ENCODE measurements around the gene AP5Z1.
"Not testable (repeated sequence)": the region's sequence is repeated elsewhere in the genome, so short reads cannot be mapped to it uniquely, and the experiment has no call there.

Gene AP5Z1

DNA sequence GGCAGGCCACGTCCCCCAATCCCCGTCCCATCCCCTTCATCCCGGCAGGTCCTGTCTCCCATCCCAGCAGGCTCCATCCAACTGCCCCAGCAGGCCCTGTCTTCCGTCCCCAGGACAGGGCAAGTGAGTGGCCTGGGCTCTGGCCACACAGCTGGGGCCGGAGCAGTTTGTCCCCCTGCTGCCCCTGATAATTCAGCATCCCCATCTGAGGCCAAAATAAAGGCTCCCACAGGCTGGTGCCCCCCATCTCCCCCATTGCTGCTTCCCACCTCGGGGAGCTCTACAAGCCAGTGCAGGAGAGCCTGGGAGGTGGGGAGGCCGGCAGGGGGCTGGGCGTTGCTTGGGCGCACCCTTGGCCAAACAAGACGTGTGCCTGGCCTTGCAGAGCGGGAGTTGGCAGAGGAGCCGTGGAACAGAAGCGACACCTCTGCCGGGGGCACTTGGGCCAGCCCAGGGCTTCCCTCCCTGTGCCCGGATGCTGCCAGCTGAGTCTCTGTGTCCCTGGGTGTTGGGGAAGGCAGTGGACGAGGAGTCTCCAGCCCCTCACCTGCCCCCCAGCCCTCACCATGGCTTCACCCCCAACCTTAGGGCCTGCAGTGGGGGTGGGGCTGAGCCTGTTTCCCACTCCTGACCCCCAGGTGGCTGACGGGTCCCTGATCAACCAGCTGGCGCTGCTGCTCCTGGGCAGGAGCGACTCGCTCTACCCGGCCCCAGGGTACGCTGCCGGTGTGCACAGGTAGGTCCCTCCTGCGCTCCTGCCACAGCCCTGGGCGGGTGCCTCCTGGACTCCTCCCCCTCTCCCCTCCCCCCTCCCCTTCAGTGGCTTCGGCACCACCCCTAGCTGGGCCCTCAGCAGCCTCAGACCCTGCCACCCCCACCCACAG lies 14.0 kb downstream of the AP5Z1 start:
- no peak for DNase-seq

DNA sequence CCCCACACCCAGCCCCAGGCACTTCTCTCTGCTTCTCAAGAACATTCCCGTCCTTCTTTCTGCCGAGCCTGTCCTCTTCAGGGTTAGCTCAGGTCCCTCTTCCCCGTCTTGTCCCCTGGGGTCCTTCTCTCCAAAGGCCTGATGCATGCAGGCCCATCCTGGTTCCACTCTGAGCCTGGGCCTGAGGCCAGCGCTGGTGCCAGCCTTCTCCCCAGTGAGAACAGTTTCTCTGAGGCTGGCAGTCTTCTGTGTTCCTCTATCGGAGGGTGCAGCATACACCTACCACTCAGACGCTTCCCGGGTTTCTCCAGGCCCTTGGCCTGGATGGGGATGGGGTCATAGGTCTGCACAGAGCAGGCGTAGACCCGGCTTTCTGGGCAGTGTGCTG lies 14.6 kb downstream of the AP5Z1 start:
- DNase-seq: no peak

DNA sequence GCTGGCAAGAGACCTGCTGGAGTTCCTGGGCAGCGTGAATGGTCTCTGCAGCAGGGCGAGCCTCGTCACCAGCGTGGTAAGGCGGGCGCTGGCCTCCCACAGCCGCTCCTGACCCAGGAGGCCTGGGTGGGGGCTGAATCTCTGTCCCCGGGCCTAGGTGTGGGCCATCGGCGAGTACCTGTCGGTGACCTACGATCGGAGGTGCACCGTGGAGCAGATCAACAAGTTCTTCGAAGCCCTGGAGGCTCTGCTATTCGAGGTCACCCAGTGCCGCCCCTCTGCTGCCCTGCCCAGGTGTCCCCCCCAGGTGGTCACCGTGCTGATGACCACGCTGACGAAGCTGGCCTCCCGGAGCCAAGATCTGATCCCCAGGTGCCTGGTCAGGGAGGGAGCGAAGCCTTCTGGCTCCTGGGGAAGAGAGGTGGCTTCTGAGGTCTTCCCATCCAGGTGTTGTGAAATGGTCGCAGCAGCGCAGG lies 15.1 kb downstream of the AP5Z1 start:
- DNase-seq: no peak

DNA sequence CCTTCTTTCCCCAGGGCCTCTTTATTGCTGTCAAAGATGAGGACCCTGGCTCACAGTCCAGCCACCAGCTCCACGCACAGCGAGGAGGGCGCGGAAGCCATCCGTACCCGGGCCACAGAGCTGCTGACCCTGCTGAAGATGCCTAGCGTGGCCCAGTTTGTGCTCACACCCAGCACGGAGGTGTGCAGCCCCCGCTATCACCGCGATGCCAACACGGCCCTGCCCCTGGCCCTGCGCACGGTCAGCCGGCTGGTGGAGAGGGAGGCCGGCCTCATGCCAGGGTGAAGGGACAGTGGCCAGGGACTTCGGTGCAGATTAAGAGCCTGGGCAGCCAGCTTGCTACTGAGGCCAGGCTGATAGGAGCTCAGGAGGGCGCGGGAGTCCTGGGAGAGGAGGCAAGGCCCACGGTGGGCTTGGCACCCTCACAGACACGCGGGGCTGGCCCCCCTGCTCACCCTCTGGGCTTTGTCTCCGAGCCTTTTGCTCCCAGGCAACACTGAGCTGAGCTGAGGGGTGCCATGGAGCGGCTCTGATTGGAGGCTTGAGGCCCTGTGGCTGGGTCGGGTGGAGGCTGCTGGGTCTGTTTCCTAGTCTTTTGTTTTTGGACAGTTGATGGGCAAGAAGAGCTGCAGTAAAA lies 15.8 kb downstream of the AP5Z1 start:
- DNase-seq: no peak

DNA sequence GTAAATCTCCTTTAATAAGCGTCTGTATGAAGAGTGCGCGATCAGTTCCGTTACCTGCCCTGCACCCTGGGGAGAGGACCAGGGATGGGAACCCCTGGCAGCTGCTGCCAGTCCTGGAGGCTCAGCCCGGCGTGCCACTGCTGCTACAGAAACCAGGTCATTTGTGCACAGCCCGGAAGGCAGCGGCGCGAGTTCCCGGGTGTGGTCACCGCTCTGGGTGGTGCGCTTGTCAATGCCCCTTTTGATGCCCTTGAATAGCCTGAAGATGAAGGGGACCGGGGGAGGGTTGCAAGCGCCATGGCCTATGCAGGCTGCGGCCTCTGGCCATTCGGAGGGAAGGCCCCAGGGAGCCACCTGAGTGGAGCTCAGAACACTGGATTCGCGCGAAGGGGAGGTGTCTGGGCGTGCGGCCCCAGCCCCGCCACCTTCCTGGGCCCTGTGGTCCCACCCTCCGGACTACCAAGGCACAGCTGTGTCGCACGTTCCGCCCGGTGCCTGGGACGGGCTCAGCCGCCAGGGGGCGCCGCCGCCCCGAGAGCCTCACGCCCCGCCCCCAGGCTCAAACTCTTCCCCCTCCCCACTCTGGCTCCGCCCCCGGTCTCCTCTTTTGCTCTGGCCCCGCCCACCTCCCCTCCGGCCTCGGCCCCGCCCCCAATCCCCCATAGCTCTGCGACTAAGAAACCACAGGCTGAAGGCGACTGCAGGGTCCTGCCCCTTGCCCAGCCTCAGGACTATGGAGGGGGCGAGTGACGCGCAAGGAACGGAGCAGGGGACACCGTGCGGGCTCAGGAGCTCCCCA lies 16.5 kb downstream of the AP5Z1 start:
- no peak for DNase-seq

DNA sequence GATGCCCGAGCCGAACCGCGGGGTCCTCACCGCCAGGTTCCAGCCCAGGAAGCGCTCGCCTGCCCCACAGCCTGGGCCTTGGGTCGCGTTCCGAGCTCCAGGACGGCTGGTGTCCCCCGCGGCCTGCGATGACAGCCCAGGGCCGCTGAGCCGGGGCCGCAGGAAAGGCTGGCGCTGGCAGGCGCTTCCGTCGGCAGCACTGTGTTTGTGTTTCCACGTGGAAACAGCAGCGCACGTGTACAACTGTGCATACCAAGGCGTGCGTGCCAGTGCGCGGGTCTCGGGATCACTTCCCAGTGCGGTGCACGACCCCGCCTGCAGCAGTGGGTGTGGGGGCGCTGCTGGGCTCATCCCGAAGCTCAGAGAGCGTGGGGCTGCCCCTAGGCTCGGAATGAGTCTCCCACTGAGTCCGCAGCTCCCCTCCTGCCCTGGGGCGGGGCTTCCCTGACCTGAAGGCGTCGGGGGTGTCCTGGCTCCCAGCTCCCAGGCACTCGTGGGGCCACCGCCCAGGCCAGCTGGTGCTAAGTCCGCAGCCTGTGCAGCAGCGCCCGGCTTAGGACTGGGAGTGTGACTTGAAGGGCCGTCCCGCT lies 17.2 kb downstream of the AP5Z1 start:
- no peak for DNase-seq

DNA sequence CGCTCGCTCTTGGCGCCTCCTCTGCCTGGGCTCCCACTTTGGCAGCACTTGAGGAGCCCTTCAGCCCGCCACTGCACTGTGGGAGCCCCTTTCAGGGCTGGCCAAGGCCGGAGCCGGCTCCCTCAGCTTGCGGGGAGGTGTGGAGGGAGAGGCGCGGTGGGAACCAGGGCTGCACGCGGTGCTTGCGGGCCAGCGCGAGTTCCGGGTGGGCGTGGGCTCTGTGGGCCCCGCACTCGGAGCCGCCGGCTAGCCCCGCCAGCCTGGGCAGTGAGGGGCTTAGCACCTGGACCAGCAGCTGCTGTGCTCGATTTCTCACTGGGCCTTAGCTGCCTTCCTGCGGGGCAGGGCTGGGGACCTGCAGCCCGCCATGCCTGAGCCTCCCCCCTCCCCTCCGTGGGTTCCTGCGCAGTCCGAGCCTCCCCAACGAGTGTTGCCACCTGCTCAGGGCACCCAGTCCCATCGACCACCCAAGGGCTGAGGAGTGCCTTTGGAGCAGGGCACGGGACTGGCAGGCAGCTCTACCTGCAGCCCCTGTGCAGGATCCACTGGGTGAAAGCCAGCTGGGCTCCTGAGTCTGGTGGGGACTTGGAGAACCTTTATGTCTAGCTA lies 18.1 kb downstream of the AP5Z1 start:
- not testable (repeated sequence) for DNase-seq

DNA sequence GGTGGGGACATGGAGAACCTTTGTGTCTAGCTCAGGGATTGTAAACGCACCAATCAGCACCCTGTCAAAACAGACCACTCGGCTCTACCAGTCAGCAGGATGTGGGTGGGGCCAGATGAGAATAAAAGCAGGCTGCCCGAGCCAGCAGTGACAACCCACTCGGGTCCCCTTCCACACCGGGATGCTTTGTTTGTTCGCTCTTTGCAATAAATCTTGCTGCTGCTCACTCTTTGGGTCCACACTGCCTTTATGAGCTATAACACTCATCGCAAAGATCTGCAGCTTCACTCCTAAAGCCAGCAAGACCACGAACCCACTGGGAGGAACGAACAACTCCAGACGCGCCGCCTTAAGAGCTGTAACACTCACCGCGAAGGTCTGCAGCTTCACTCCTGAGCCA lies 18.7 kb downstream of the AP5Z1 start:
- DNase-seq: not testable (repeated sequence)

DNA sequence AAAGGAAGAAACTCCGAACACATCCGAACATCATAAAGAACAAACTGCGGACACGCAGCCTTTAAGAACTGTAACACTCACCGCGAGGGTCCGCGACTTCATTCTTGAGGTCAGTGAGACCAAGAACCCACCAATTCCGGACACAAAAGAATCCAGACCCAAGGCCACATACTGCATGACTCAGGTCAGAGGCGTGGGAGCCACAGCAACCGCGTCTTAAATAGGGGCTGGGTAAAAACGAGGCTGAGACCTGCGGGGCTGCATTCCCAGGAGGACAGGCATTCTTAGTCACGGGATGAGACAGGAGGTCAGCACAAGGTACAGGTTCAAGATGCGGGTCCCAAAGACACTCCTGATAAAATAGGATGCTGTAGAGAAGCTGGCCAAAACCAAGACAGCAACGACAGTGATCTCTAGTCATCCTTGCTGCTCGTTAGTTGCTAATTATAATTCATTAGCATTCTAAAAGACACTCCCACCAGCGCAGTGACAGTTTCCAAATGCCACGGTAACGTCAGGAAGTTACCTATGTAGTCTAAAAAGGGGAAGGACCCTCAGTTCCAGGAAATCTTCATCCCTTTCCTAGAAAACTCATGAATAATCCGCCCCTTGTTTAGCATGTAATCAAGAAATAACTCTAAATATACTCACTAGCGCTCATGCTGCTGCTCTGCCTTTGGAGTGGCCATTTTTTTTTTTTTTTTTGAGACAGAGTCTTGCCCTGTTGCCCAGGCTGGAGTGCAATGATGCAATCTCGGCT lies 19.3 kb downstream of the AP5Z1 start:
- DNase-seq: no peak

DNA sequence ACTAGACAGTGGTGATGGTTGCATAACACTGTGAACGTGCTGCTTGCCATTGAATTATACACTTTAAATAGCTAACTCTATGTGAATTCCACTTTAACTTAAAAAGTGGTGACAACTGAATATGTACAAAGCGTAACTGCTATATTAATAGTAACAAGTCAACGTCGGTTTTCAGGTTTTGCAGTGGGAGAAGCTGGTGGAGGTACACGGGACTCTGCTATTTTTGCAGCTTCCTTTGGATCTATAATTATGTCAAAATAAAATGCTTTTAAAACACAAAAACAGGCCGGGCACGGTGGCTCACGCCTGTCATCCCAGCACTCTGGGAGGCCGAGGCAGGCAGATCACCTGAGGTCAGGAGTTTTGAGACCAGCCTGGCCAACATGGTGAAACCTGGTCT lies 21.0 kb downstream of the AP5Z1 start:
- DNase-seq: no peak

DNA sequence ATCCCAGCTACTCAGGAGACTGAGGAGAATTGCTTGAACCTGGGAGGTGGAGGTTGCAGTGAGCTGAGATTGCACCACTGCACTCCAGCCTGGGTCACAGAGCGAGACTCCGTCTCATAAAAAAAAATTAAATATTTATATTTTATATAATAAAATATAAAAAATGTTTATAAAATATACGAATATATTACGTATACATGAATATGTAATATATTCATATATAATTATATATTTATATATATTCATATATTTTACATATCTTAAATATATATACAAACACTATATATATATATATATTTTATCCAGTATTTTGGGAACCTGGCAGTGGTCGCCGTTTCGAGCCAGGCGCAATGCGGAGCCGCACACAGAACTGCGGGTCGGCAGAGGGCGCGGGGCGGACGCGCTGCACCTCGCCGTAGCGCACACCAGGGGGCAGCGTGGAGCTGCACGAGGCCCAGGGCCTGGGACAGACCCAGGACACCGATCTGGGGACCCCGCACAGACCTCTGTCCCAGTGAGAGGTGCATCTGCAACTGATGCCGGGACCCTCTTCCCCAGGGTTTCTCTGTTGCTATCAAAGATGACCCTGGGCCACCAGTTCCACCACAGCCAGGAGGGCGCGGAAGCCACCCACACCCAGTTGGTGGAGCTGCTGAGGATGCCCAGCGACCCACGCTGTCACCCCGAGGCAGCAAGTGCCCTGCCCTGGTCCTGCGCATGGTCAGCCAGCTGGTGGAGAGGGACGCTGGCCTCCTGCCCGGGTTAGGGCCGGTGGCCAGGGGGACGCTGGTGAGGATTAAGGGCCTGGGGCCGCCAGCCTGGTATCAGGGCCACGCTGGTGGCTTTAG lies 22.7 kb downstream of the AP5Z1 start:
- peak; percentile 7 for DNase-seq

DNA sequence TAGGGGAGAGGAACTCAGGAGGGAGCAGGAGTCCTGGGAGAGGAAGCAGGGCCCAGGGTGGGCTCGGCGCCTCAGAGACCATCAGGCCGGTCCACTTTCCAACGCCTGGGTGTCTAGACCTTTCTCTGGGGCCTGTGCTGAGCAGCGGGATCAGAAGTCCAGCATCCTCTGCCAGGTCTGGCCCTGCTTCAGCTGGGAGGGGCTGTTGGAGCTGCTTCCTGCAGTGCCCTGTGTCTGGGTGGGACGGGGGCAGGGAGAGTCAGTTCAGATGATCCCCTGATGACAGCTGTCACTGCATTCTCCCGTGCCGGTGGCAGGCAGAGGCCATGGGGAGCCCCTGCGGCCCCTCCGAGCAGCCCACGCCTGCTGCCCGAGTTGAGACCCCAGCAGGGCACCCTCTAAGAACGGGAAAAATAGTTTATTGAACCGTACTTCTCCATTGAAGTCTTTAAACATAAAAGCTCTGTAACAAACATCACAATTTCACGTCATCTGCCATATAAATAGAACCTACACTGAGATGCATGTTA lies 23.3 kb downstream of the AP5Z1 start:
- DNase-seq: no peak

DNA sequence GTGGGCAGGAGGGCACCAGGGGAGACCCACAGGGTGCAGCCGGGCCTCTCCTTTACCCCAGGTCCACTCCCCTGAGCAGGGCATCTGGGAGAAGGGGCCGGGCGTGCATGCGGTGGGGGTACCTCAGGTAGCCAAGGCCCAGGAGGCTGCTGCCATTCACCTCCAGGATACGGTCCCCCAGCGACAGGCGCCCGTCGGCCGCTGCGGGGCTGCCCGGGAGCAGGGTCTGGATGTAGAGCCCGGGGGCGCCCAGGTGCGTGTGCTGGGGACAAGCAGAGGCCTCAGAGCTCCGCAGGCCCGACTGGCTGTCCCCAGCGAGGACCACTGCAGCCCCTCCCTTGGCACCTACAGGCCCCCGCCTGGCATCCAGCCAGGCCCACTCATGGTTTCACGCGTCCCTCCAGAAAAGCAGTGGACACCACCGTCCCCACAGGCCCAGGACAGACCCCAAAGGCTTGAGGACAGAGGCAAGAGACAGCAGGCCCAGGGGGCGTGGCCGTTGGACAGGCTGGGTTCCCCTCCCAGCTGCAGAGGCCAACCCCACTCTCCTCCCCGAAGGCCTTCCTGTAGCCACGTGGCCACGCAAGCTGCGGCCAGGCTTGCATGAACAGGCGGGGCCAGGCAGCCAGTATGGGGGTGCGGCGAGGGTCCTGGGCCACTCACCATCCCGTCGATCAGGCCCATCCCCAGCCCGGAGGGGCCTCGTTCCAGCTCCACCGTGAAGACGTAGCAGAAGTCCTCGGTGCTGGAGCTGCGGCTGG lies 24.3 kb downstream of the AP5Z1 start:
- no peak for DNase-seq

DNA sequence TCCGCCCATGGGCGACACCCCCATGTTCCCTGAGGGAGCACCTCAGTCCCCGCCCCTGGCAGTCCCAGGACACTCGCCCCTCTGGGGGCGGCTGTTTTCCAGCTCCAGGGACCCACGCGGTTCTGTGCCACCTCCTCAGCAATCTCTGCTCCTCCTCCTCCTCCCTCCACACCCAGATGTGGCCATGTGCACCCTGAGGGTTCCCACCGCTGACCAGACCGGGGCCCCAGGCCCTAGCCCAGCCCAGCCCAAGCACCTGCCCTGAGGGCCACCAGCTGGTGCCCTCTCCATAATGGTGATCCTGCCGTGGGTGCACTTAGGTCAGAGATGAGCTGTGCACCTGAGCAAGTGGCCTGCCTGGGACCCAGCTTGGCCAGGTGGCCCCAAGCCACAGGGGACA lies 25.1 kb downstream of the AP5Z1 start:
- DNase-seq: no peak

DNA sequence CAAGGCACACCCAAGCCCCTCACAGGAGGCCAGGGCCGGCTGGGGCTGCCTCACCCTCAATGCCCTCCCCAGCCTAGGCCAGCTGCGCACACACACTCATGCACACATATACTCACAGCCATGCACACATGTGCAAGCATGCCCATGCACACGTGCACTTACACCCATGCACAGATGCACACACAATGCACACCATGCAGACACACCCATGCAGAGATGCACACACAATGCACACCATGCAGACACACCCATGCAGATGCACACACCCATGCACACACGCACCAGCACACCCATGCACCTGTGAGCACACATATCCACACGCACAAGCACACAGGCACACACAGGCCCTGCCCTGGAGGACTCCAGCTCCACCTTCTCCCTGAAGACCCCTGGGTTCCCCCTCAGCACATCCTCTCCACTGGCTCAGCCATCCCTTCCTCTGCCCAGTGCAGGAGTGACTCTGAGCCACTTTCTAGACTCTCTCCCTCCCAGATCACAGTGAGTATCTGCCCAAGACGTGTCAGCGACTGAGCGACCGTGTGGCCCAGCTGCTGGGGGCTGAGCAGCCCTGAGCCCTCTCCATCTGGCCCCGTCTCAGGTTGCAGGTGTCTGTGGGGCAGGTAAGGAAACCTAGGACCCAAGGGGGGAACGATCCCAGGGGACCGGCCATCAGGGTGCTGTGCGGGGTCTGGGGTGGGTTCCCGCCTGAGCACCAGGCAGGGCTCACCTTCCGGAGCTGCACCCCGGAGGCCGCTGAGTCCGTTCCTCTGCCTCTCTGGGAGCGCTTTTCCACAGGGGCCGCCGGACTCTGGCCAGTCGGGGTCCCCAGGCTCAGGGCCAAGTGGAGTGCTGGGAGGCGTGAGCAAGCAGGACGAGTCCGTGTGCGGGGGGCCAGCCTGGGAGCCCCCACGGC lies 25.8 kb downstream of the AP5Z1 start:
- no peak for DNase-seq

DNA sequence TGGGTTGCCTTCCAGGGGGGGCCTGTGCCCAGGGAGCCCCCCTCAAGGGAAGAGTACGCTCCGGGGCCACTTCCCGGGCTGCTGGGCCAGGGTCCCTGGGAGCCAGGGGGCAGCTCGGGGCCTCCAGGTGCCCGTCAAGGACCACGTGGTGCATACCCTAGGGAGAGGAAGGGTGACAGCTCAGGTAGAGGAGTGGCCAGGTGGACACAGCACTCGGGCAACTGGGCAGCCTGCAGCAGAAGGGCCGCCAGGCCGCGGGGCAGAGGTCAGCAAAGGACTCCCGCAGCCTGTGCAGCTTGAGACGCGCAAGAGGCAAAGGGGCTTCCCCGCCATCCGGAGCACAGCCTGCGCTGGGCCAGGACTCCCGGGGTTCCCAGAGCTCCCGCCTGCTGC lies 26.4 kb downstream of the AP5Z1 start:
- DNase-seq: no peak

DNA sequence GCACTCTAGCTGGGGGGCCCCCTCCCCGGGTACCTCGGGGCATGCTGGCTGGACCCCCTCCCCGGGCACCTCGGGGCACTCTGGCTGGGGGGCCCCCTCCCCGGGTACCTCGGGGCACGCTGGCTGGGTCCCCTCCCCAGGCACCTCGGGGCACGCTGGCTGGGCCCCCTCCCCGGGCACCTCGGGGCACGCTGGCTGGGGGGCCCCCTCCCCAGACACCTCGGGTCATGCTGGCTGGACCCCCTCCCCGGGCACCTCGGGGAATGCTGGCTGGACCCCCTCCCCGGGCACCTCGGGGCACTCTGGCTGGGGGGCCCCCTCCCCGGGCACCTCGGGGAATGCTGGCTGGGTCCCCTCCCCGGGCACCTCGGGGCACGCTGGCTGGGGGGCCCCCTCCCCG lies 27.2 kb downstream of the AP5Z1 start:
- not testable (repeated sequence) for DNase-seq

DNA sequence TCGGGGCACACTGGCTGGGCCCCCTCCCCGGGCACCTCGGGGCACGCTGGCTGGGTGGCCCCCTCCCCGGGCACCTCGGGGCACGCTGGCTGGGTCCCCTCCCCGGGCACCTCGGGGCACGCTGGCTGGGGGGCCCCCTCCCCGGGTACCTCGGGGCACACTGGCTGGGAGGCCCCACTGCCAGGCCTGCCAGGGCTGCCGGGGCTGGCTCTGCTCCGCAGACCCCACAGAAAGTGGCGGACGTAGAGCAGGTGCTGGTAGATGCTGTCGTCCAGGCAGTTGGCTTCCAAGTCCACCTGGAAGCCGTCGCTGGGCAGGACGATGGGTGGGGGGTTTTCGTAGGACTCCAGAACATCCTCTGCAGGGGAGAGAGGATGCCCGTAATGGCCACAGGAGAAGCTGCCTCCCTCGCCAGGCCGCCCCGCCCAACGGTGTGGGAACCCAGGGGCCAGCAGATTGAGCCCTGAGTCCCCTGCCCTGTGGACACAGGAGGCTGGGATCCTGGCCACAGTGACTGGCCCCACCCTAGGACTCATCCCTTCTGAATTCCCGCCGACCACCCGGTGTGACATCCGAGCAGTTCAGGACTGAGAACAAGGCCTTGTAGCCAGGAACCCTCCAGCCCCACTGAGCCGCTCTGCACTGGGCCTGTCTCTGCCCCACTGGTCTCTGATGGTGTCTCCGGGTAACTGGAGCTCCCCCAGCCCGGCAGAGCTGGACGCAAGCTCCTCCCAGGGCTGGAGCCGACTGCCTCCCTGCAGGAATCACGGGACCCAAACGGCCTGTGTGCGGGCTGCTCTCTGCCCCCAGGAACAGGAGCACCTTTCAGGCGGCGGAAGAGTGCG lies 28.2 kb downstream of the AP5Z1 start:
- DNase-seq: no peak
